Uterus (tissue), 2 donors: Measurements from ENCODE around the gene EMX2.

Experiments used
- CTCF ChIP-seq, 4 experiments: fragments of 200-600 bp in 2 of 4; fragments of 450-650 bp in 2 of 4; sonication (generic) in 2 of 4; IDR thresholded peaks; one replicate each; pipeline ENCODE4 v1.5.1; 2016 to 2019; ENCODE audit warnings: antibody characterized with exemption in 4 of 4, mild to moderate bottlenecking in 2 of 4, moderate library complexity in 1 of 4
- POLR2A ChIP-seq, 2 donors: fragments of 450-650 bp; IDR thresholded peaks; one replicate each; pipeline ENCODE4 v1.6.1; 2016; ENCODE audit warnings: antibody characterized with exemption in 2 of 2, mild to moderate bottlenecking in 1 of 2, moderate library complexity in 1 of 2

GRCh38 chr10:117550076-117550475 lies 7.5 kb downstream of the EMX2 start:
- TF ChIP-seq CTCF (IDR thresholded peaks at IDR 0.05) = no peak
- TF ChIP-seq POLR2A (IDR thresholded peaks at IDR 0.05) = peak; percentile 7 to 37
